Prostate gland (tissue), 2 donors: Measurements from ENCODE around the gene MAB21L3.

Source experiments
- POLR2A ChIP-seq: fragments of 450-650 bp; IDR thresholded peaks from one replicate; pipeline ENCODE4 v1.6.1; 2016; ENCODE audit warnings: antibody characterized with exemption, mild to moderate bottlenecking
- TF ChIP-seq, protein P1 (sequence below), 4 experiments: fragments of 200-600 bp in 2 of 4; fragments of 450-650 bp in 2 of 4; sonication (generic) in 2 of 4; IDR thresholded peaks; 1 replicate in 3 of 4; 2 replicates in 1 of 4; pipeline ENCODE4 v1.5.1; 2016 to 2019; ENCODE audit warnings: antibody characterized with exemption in 4 of 4, mild to moderate bottlenecking in 2 of 4, moderate library complexity in 2 of 4

DNA sequence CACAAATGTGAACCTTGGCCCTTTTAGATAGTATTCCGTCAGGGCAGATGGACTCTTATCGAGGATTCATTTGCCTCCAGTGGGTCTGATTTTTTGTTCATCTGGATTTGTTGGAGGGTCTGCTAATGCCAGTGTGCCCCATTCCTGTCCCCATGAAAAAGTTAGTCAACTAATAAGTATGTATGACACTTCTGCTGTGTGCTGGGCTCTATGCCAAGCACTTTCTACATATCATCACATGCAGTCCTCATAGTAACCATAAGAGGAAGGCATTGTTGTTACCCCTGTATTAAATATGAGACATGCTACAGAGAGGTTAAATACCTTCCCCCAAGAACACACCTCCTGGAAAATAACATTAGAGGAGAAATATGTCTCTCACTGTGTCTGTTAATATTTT, 46.6 kb upstream of the MAB21L3 start:
- TF ChIP-seq, protein P1, sequence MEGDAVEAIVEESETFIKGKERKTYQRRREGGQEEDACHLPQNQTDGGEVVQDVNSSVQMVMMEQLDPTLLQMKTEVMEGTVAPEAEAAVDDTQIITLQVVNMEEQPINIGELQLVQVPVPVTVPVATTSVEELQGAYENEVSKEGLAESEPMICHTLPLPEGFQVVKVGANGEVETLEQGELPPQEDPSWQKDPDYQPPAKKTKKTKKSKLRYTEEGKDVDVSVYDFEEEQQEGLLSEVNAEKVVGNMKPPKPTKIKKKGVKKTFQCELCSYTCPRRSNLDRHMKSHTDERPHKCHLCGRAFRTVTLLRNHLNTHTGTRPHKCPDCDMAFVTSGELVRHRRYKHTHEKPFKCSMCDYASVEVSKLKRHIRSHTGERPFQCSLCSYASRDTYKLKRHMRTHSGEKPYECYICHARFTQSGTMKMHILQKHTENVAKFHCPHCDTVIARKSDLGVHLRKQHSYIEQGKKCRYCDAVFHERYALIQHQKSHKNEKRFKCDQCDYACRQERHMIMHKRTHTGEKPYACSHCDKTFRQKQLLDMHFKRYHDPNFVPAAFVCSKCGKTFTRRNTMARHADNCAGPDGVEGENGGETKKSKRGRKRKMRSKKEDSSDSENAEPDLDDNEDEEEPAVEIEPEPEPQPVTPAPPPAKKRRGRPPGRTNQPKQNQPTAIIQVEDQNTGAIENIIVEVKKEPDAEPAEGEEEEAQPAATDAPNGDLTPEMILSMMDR (IDR thresholded peaks at IDR 0.05), result no peak
- TF ChIP-seq POLR2A, result no peak
